Prostate gland (tissue), 2 donors: ENCODE measurements around the gene RBM33. TPM values are rescaled to one million over a fixed set of nuclear protein-coding genes. Genes with fewer than 3 reads are reported as not detected.

Experiments used
- DNase-seq: peaks from one replicate; pipeline ENCODE4 v3.0.0-alpha.2; 2019; ENCODE audit warnings: low spot score
- H3K27ac ChIP-seq, 2 donors: fragments of 200-600 bp; sonication (generic); 2 replicates each; pipeline ENCODE4 v1.5.1; 2017 to 2019
- H3K27me3 ChIP-seq: fragments of 200-600 bp; sonication (generic); replicated peaks from 2 replicates; pipeline ENCODE4 v1.5.1; 2019; ENCODE audit not compliant: insufficient read depth
- H3K36me3 ChIP-seq, 2 donors: fragments of 200-600 bp; sonication (generic); 1 replicate in 1 of 2; 2 replicates in 1 of 2; pipeline versions ENCODE4 v1.5.1 to v1.8.1; 2017 to 2019
- H3K4me1 ChIP-seq: fragments of 200-600 bp; sonication (generic); replicated peaks from 2 replicates; pipeline ENCODE4 v1.5.1; 2019
- H3K4me3 ChIP-seq, 2 donors: fragments of 200-600 bp; sonication (generic); 2 replicates each; pipeline ENCODE4 v1.5.1; 2017 to 2019
- H3K9me3 ChIP-seq: fragments of 200-600 bp; sonication (generic); 2 replicates; pipeline ENCODE4 v1.5.1; 2017
- CTCF ChIP-seq, 4 experiments: fragments of 200-600 bp in 2 of 4; fragments of 450-650 bp in 2 of 4; sonication (generic) in 2 of 4; IDR thresholded peaks; 1 replicate in 3 of 4; 2 replicates in 1 of 4; pipeline ENCODE4 v1.5.1; 2016 to 2019; ENCODE audit warnings: antibody characterized with exemption in 4 of 4, mild to moderate bottlenecking in 2 of 4, moderate library complexity in 2 of 4
- POLR2A ChIP-seq: fragments of 450-650 bp; IDR thresholded peaks from one replicate; pipeline ENCODE4 v1.6.1; 2016; ENCODE audit warnings: antibody characterized with exemption, mild to moderate bottlenecking
- POLR2AphosphoS5 ChIP-seq: sonication (generic); formaldehyde crosslinking; IDR thresholded peaks from one replicate; pipeline ENCODE4 v1.6.1; 2017; ENCODE audit warnings: antibody characterized with exemption
- WGBS: methylation state at CpG from one replicate; pipeline ENCODE4 v1.1.5; 2018; 5-methylcytosine and 5-hydroxymethylcytosine counted together
- intact Hi-C: fragments of 100-400 bp; cut with DNase I; formaldehyde crosslinking; loops from one replicate; pipeline ENCODE4 v1.14.2; 2022
- total RNA-seq, 2 donors: library from RNA; depleted of rRNA; stranded (reverse); fragments of >200 nt; gene quantifications; one replicate each; pipeline ENCODE4 v1.1.0, GENCODE V29; 2016

RBM33 gene
- total RNA-seq, 2 donors from 2014 or later: 33.2 to 82.9 TPM

- Histone ChIP-seq H3K36me3 (no peaks in the 10 kb centered on the region), H3K27me3 (no peaks in the 10 kb centered on the region), H3K27ac (no peak overlapping the region), H3K4me1 (no peaks in the 10 kb centered on the region), H3K9me3 (no peaks in the 10 kb centered on the region), H3K4me3 (no peak overlapping the region)
- intact Hi-C loops: no loop called here
- 76% methylated on average over 22 of the region's 22 CpGs for WGBS
- no peak for DNase-seq
- no peak for TF ChIP-seq POLR2A
- no peak for TF ChIP-seq POLR2AphosphoS5
- no peak for TF ChIP-seq CTCF (IDR thresholded peaks at IDR 0.05)
Observed at GRCh38 chr7:155788616-155789000, 144.1 kb downstream of the RBM33 start.

GRCh38 chr7:155789001-155789725 is 144.7 kb downstream of the RBM33 start:
- Histone ChIP-seq H3K27ac (no peak overlapping the region), H3K4me1 (no peaks in the 10 kb centered on the region), H3K36me3 (no peaks in the 10 kb centered on the region), H3K4me3 (no peak overlapping the region), H3K27me3 (no peaks in the 10 kb centered on the region), H3K9me3 (no peaks in the 10 kb centered on the region)
- 73% methylated on average over 26 of the region's 29 CpGs for whole genome bisulfite sequencing
- DNase-seq: no peak
- TF ChIP-seq POLR2AphosphoS5: no peak
- TF ChIP-seq CTCF (IDR thresholded peaks at IDR 0.05): no peak
- intact Hi-C loops: no loop called here

- Histone ChIP-seq H3K27ac (no peak overlapping the region), H3K27me3 (no peaks in the 10 kb centered on the region), H3K4me1 (no peaks in the 10 kb centered on the region), H3K36me3 (no peaks in the 10 kb centered on the region), H3K4me3 (no peak overlapping the region), H3K9me3 (no peaks in the 10 kb centered on the region)
- DNase-seq: no peak
- intact Hi-C loops: no loop called here
- TF ChIP-seq POLR2A: no peak
- TF ChIP-seq CTCF (IDR thresholded peaks at IDR 0.05): no peak
- no peak for TF ChIP-seq POLR2AphosphoS5
- 80% methylated on average over 8 of the region's 8 CpGs for WGBS
Observed at GRCh38 chr7:155790666-155791065, 146.2 kb downstream of the RBM33 start.

- Histone ChIP-seq H3K4me1 (no peaks in the 10 kb centered on the region), H3K27me3 (no peaks in the 10 kb centered on the region), H3K27ac (no peak overlapping the region), H3K4me3 (no peak overlapping the region), H3K36me3 (no peaks in the 10 kb centered on the region), H3K9me3 (no peaks in the 10 kb centered on the region)
- 88% methylated on average over 19 of the region's 19 CpGs for WGBS
- TF ChIP-seq POLR2A (no peak), POLR2AphosphoS5 (no peak), CTCF (IDR thresholded peaks at IDR 0.05) (no peak)
- no peak for DNase-seq
- intact Hi-C loops: no loop called here
Observed at GRCh38 chr7:155791214-155791737, 146.8 kb downstream of the RBM33 start.

- no peaks in the 10 kb centered on the region for H3K27me3 ChIP-seq
Observed at GRCh38 chr7:155791836-155792235, 147.4 kb downstream of the RBM33 start.

More at GRCh38 chr7:155791836-155792235, 147.4 kb downstream of the RBM33 start:
- Histone ChIP-seq H3K27ac (no peak overlapping the region), H3K9me3 (no peaks in the 10 kb centered on the region), H3K4me1 (no peaks in the 10 kb centered on the region), H3K36me3 (no peaks in the 10 kb centered on the region), H3K4me3 (no peak overlapping the region)
- 79% methylated on average over 6 of the region's 7 CpGs for WGBS
- TF ChIP-seq POLR2A: no peak
- TF ChIP-seq CTCF (IDR thresholded peaks at IDR 0.05): no peak
- TF ChIP-seq POLR2AphosphoS5: no peak
- intact Hi-C loops: no loop called here
- no peak for DNase-seq
